Neural cell (in vitro differentiated cells): ENCODE results near the gene DPP6.

Source experiments
- CTCF ChIP-seq: fragments of 450-650 bp; IDR thresholded peaks from 2 replicates; pipeline ENCODE4 v1.5.1; 2014; ENCODE audit warnings: antibody characterized with exemption, mild to moderate bottlenecking, moderate library complexity; ENCODE audit not compliant: poor library complexity, severe bottlenecking
- POLR2AphosphoS5 ChIP-seq: IDR thresholded peaks from 2 replicates; pipeline ENCODE4 v1.6.1; 2012
- RAD21 ChIP-seq: fragments of 450-650 bp; conservative IDR thresholded peaks from 2 replicates; pipeline ENCODE4 v1.6.1; 2014; ENCODE audit warnings: antibody characterized with exemption, mild to moderate bottlenecking, moderate library complexity

DNA sequence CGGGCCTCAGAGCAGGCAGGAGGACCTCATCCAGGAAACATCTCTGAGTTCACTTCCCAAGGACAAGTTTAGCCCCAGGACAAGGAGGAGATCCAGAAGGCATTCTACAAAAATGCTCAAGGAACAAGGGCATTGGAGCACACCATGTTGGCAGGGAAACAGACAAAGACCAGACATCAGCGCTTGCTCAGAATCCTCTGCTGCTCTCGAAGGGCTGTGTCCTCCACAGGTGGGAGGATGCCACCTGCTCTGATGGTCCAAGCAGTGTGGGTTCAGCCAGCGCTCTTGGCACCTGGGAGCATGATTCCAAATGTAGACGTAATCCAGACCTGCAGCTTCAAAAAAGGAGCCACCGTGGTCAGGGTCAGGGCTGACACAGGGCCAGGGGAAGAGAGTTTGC lies 160.7 kb downstream of the DPP6 start:
- TF ChIP-seq RAD21: no peak
- no peak for TF ChIP-seq CTCF
- TF ChIP-seq POLR2AphosphoS5: no peak
